CD4-positive, alpha-beta T cell (primary cell): ENCODE data around the gene PRXL2B. TPM values are rescaled to one million over a fixed set of nuclear protein-coding genes. Genes with fewer than 3 reads are reported as not detected.

Experiments used
- ATAC-seq: fragments of 200-7000 bp; cut with Tn5 transposase; one replicate; pipeline ENCODE4 v1.10.0; 2022; ENCODE audit warnings: mild to moderate bottlenecking; ENCODE audit not compliant: poor library complexity
- CTCF ChIA-PET: fragments of 350-600 bp; sonication (Branson Sonifier 250); formaldehyde crosslinking; loops from one replicate; lab custom pipeline; 2021; ENCODE audit warnings: antibody characterized with exemption, inconsistent platforms; lab: Charles Lee
- POLR2A ChIA-PET: fragments of 350-600 bp; sonication (Branson Sonifier 250); formaldehyde crosslinking; loops from one replicate; lab custom pipeline; 2021; ENCODE audit warnings: antibody characterized with exemption, inconsistent platforms; lab: Charles Lee
- DNase-seq, 14 experiments: peaks; one replicate each; pipeline ENCODE4 v3.0.0-alpha.2; 2013 to 2020; ENCODE audit warnings: mixed read lengths in 2 of 14
- H3K27ac ChIP-seq, 2 donors: one replicate each; pipeline versions ENCODE4 v1.5.1 to v1.7.0; 2013; ENCODE audit warnings: low read length in 2 of 2, low read depth in 1 of 2, mild to moderate bottlenecking in 1 of 2
- H3K27me3 ChIP-seq, 2 experiments: 1 replicate in 1 of 2; 2 replicates in 1 of 2; pipeline versions ENCODE4 v1.6.1 to v1.7.0; 2013; ENCODE audit warnings: low read length in 2 of 2, control low read depth in 1 of 2, mild to moderate bottlenecking in 1 of 2, moderate library complexity in 1 of 2; ENCODE audit not compliant: insufficient read depth in 2 of 2, control insufficient read depth in 1 of 2
- H3K36me3 ChIP-seq: one replicate; pipeline ENCODE4 v1.6.1; 2013; ENCODE audit warnings: low read length, control low read depth; ENCODE audit not compliant: insufficient read depth
- H3K4me1 ChIP-seq: one replicate; pipeline ENCODE4 v1.6.1; 2013; ENCODE audit warnings: low read length, control low read depth; ENCODE audit not compliant: insufficient read depth
- H3K4me3 ChIP-seq: one replicate; pipeline ENCODE4 v1.5.1; 2013; ENCODE audit warnings: mild to moderate bottlenecking, low read length, moderate library complexity
- H3K9me3 ChIP-seq, 2 experiments: 1 replicate in 1 of 2; 2 replicates in 1 of 2; pipeline versions ENCODE4 v1.6.1 to v1.7.0; 2013; ENCODE audit warnings: low read length in 2 of 2, mild to moderate bottlenecking in 2 of 2, control low read depth in 1 of 2, moderate library complexity in 1 of 2; ENCODE audit not compliant: control insufficient read depth in 1 of 2, insufficient read depth in 1 of 2
- H3K27ac Mint-ChIP-seq: one replicate; pipeline ENCODE4 v1.8.0; 2020; ENCODE audit warnings: mixed read lengths
- H3K27me3 Mint-ChIP-seq: one replicate; pipeline ENCODE4 v1.8.0; 2021; ENCODE audit warnings: mixed read lengths
- H3K36me3 Mint-ChIP-seq: one replicate; pipeline ENCODE4 v1.8.0; 2021; ENCODE audit warnings: low read depth, mixed read lengths
- H3K4me1 Mint-ChIP-seq: one replicate; pipeline ENCODE4 v1.8.0; 2021; ENCODE audit warnings: low read depth, mixed read lengths
- H3K4me3 Mint-ChIP-seq: one replicate; pipeline ENCODE4 v1.8.0; 2020; ENCODE audit warnings: mild to moderate bottlenecking, mixed read lengths
- H3K9me3 Mint-ChIP-seq: one replicate; pipeline ENCODE4 v1.8.0; 2020; ENCODE audit warnings: mixed read lengths
- CTCF ChIP-seq: fragments of 200-600 bp; IDR thresholded peaks from one replicate; pipeline ENCODE4 v1.8.0; 2022; ENCODE audit warnings: antibody characterized with exemption, mild to moderate bottlenecking
- intact Hi-C, 2 experiments: fragments of 100-400 bp; cut with DNase I in 1 of 2; cut with micrococcal nuclease in 1 of 2; formaldehyde crosslinking; loops; one replicate each; pipeline versions ENCODE4 v1.15.1 to v1.9.0; 2023 to 2025; cut with DNase I, micrococcal nuclease
- total RNA-seq, 174 experiments: library from RNA in 2 of 174; stranded (reverse) in 2 of 174; gene quantifications; one replicate each; pipeline ENCODE4 v1.2.3 and lab custom pipeline; 2021 to 2026

Gene PRXL2B
- total RNA-seq, 2 experiments from 2014 or later = 11.0 to 12.8 TPM

DNA sequence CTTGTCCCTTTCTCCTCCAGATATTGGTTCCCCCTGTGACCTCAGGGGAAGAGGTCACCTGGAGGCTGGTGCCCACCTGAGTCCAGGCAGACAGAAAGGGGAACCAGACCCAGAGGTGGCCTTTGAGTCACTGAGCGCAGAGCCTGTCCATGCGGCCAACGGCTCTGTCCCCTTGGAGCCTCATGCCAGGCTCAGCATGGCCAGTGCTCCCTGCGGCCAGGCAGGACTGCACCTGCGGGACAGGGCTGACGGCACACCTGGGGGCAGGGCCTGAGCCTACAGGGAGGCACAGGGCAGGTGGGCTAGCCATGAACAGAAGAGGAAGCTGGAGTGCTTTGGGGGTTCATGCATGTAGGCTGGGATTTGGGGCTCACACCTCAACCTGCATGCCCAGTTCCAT is 27.7 kb upstream of the PRXL2B start:
- peak overlapping the region; percentile 78 for H3K4me3 Mint-ChIP-seq
- Histone ChIP-seq H3K27me3 (no peaks in the 10 kb centered on the region), H3K4me1 (peaks cover 68% of the 10 kb centered on the region), H3K36me3 (peaks cover 60% of the 10 kb centered on the region), H3K27ac (peak overlapping the region in 1 of 2 donors; percentile 96), H3K4me3 (no peak overlapping the region), H3K9me3 (no peaks in the 10 kb centered on the region)
- CTCF ChIA-PET = interaction anchor here (1.3 kb wide), 1 partner anchor 26 kb away, joined by 4 read pairs; no protein-coding TSS in a partner anchor
- peaks cover 38% of the 10 kb centered on the region for H3K4me1 Mint-ChIP-seq
- DNase-seq = no peak
- H3K36me3 Mint-ChIP-seq = peaks cover 40% of the 10 kb centered on the region
- H3K27ac Mint-ChIP-seq = peak overlapping the region; percentile 98
- intact Hi-C loops = no loop called here
- POLR2A ChIA-PET = interaction anchor here (5.7 kb wide), 1 partner anchor 27 kb away, joined by 133 read pairs; the partner anchor contains the start of gene PRXL2B
- H3K9me3 Mint-ChIP-seq = no peaks in the 10 kb centered on the region
- H3K27me3 Mint-ChIP-seq = no peaks in the 10 kb centered on the region
- ATAC-seq = no peak
- TF ChIP-seq CTCF = no peak

DNA sequence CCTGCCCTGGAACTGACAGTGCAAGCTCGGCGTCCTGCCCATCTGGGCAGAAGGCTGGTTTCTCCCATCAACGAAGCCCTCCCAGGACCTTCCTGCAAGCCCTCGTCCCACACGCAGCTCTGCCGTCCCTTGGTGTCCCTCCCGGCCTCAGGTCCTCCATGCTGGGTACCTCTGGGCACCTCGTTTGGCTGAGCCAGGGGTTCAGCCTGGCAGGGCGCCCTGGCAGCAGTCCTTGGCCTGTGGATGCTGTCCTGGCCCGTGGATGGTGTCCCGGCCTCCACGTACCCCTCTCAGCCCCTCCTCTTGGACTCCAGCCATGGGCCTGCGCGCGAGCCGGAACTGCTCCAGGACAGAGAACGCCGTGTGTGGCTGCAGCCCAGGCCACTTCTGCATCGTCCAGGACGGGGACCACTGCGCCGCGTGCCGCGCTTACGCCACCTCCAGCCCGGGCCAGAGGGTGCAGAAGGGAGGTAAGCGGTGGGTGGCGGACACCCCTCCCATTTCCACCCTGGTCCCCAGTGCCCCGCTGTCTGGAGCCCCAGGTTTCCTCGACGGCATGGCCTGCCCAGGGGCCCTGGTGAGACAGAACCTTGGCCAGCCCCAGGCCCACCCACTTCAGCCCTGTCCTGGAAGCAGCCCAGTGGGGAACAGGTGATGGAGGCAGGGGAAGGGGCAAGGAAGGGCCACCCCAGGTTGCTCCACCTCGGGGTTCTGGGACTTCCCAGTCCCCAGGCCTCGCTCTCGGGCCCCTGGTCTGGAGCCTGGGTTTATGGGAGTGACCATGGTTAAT is 26.9 kb upstream of the PRXL2B start:
- POLR2A ChIA-PET = interaction anchor here (2.8 to 5.7 kb wide), 2 partner anchors 25 to 26 kb away, joined by 23 to 133 read pairs; partner anchors contain the start of gene PRXL2B
- H3K27ac ChIP-seq = peak overlapping the region in 1 of 2 donors; percentile 17
- CTCF ChIA-PET = no interaction called here
- peaks cover 60% of the 10 kb centered on the region for H3K36me3 ChIP-seq
- DNase-seq (no peak), ATAC-seq (no peak)
- no peaks in the 10 kb centered on the region for H3K9me3 ChIP-seq
- Mint-ChIP-seq H3K4me3 (no peak overlapping the region), H3K36me3 (peaks cover 40% of the 10 kb centered on the region), H3K27ac (no peak overlapping the region), H3K27me3 (no peaks in the 10 kb centered on the region), H3K9me3 (no peaks in the 10 kb centered on the region), H3K4me1 (peaks cover 30% of the 10 kb centered on the region)
- intact Hi-C loops = no loop called here
- H3K4me1 ChIP-seq = peaks cover 62% of the 10 kb centered on the region
- no peak overlapping the region for H3K4me3 ChIP-seq
- H3K27me3 ChIP-seq = no peaks in the 10 kb centered on the region
- TF ChIP-seq CTCF = no peak

DNA sequence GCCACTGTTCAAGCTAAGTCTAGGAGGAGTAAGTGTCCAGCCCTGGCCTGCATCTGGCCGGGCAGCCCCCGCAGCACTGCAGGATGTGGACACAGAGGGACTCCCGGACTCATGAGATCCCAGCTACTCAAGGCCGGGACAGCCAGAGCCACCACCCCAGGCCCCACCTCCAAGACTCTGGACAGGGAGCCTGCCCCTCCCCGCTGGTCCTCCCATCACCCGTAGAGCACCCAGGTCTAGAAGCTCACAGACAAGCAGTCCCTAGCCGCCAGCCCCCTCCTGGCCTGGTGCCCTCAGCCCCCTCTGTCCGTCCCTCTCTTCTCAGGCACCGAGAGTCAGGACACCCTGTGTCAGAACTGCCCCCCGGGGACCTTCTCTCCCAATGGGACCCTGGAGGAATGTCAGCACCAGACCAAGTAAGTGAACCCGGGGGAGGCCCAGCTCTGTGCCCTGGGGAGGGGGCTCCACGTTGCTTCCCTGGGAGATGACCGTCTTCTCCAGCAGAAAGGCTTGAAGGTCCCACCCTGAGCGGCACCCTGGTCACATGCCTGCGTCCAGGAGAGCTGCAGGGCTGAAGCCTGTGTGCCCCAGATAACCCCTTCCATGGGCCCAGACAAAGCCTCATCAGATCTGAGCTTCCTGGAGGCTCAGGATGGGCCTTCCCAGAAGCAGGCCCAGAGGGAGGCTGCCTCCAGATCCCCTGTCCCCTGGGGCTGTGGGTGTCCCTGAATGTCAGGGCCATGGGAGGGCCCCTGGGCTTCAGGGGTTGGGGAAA is 26.1 kb upstream of the PRXL2B start:
- intact Hi-C loops = no loop called here
- TF ChIP-seq CTCF = no peak
- no peak overlapping the region for H3K27ac ChIP-seq
- no peaks in the 10 kb centered on the region for H3K9me3 Mint-ChIP-seq
- H3K4me1 Mint-ChIP-seq = peaks cover 24% of the 10 kb centered on the region
- peaks cover 54% of the 10 kb centered on the region for H3K4me1 ChIP-seq
- H3K27ac Mint-ChIP-seq = peak overlapping the region; percentile 76
- H3K27me3 Mint-ChIP-seq = no peaks in the 10 kb centered on the region
- CTCF ChIA-PET = interaction anchor here (1.4 to 2.0 kb wide), 3 partner anchors 17 to 34 kb away, joined by 4 to 20 read pairs (median 15); partner anchors contain the start of genes PANK4 and PRXL2B
- no peak overlapping the region for H3K4me3 Mint-ChIP-seq
- no peak overlapping the region for H3K4me3 ChIP-seq
- no peaks in the 10 kb centered on the region for H3K9me3 ChIP-seq
- no peaks in the 10 kb centered on the region for H3K27me3 ChIP-seq
- peaks cover 60% of the 10 kb centered on the region for H3K36me3 ChIP-seq
- no peak for DNase-seq
- no peak for ATAC-seq
- peaks cover 39% of the 10 kb centered on the region for H3K36me3 Mint-ChIP-seq
- POLR2A ChIA-PET = interaction anchor here (1.9 to 2.8 kb wide), 3 partner anchors 12 to 25 kb away, joined by 9 to 23 read pairs (median 10); no protein-coding TSS in a partner anchor
